Upper lobe of right lung (tissue), 1 donor: ENCODE results near the gene LGALSL. TPM values are rescaled to one million over a fixed set of nuclear protein-coding genes. Genes with fewer than 3 reads are reported as not detected.

Source experiments
- ATAC-seq: fragments of 200-7000 bp; cut with Tn5 transposase; one replicate; pipeline ENCODE4 v1.9.1; 2020; ENCODE audit warnings: mild to moderate bottlenecking, moderate library complexity
- DNase-seq: peaks from one replicate; pipeline ENCODE4 v3.0.0-alpha.2; 2020
- H3K27ac ChIP-seq: fragments of 200-600 bp; one replicate; pipeline ENCODE4 v1.8.0; 2022
- H3K27me3 ChIP-seq: fragments of 200-600 bp; one replicate; pipeline ENCODE4 v1.8.0; 2022; ENCODE audit warnings: mild to moderate bottlenecking
- H3K36me3 ChIP-seq: fragments of 200-600 bp; one replicate; pipeline ENCODE4 v1.8.0; 2022
- H3K4me1 ChIP-seq: fragments of 200-600 bp; one replicate; pipeline ENCODE4 v1.8.0; 2022
- H3K4me3 ChIP-seq: fragments of 200-600 bp; one replicate; pipeline ENCODE4 v1.8.0; 2022; ENCODE audit warnings: mild to moderate bottlenecking
- H3K9me3 ChIP-seq: fragments of 200-600 bp; one replicate; pipeline ENCODE4 v1.8.0; 2022
- intact Hi-C: fragments of 100-400 bp; cut with DNase I; formaldehyde crosslinking; loops from one replicate; pipeline ENCODE4 v1.11.0; 2022
- total RNA-seq: library from RNA; stranded (reverse); fragmentation: NEBNext Ultra II Directional; extraction: Animal tissue kit (Norgen Biotek cat#: 25700); gene quantifications from one replicate; pipeline ENCODE4 v1.2.1, GENCODE V29; 2021
- TF ChIP-seq, protein P1 (sequence below): fragments of 200-600 bp; IDR thresholded peaks from one replicate; pipeline ENCODE4 v1.8.0; 2022; ENCODE audit warnings: antibody characterized with exemption
- donor health status: DM: no; HTN: yes; CAD: no; lungs with severe emphysema.

LGALSL gene
- total RNA-seq, 1 donor from 2014 or later = 43.2 TPM

DNA sequence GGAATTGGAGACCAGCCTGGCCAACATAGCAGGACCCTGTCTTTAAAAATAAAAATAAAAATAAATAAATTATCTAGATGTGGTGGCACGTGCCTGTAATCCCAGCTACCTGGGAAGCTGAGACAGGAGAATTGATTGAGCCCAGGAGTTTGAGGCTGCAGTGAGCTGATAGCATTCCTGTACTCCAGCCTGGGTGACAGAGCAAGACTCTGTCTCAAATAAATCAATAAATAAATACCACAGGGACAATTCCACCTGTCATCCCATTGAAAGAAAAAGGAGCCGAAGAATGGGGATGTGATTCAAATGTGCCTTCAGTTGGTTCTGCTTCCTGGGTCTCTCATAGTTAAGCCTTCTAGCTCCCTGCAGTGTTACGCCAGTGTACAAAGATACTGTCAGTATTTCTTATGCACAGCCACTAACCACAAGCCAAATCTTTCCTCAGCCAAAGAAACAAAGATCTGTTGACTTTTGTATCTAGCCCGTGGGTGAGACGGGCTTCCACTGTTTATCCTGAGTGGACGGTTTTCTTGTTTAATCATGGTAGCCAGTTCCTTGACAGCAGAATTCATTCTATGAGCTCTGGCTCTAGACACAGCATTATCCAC lies 12.6 kb downstream of the LGALSL start:
- Histone ChIP-seq H3K4me1 (no peaks in the 10 kb centered on the region), H3K9me3 (no peaks in the 10 kb centered on the region), H3K27me3 (no peaks in the 10 kb centered on the region), H3K36me3 (no peaks in the 10 kb centered on the region), H3K4me3 (no peak overlapping the region), H3K27ac (peak overlapping the region; percentile 55)
- TF ChIP-seq, protein P1, sequence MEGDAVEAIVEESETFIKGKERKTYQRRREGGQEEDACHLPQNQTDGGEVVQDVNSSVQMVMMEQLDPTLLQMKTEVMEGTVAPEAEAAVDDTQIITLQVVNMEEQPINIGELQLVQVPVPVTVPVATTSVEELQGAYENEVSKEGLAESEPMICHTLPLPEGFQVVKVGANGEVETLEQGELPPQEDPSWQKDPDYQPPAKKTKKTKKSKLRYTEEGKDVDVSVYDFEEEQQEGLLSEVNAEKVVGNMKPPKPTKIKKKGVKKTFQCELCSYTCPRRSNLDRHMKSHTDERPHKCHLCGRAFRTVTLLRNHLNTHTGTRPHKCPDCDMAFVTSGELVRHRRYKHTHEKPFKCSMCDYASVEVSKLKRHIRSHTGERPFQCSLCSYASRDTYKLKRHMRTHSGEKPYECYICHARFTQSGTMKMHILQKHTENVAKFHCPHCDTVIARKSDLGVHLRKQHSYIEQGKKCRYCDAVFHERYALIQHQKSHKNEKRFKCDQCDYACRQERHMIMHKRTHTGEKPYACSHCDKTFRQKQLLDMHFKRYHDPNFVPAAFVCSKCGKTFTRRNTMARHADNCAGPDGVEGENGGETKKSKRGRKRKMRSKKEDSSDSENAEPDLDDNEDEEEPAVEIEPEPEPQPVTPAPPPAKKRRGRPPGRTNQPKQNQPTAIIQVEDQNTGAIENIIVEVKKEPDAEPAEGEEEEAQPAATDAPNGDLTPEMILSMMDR = no peak
- intact Hi-C loops = no loop called here
- ATAC-seq (peak; percentile 68), DNase-seq (no peak)

DNA sequence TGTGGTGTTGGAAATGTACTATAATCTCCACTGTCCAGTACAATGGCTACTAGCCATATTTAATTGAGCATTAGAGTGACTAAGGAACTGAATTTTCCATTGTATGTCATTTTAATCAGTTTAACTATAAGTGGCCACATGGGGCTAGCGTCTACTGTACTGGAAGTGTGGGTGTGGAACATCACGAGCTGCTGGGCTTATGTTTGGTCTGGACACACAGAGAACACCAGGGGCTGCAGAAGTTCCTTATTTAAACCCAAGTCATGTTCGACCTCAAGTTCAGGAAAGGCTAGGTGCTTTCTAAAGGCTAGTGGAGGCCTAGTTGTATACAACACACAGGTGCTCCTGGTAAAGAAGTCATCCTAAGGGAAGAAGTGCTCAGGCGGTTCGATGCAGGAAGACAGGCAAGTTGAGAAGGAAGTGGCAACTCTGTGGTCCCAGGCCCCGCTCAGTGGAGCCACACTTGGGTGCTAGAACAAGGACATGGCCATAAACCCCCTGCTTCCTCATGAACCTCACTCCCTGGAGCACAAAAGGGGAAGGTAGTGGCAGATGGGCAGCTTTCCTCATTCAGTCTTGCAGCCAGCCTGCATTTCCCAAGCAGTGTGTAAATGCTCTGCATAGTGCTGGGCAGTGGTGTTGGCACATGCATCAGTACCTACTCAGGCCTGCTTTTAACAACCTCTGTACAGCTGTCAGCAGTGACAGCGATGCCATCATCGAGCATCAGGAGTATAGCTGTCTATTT lies 13.3 kb downstream of the LGALSL start:
- intact Hi-C loops = no loop called here
- Histone ChIP-seq H3K27ac (peak overlapping the region; percentile 55), H3K9me3 (no peaks in the 10 kb centered on the region), H3K4me3 (no peak overlapping the region), H3K4me1 (no peaks in the 10 kb centered on the region), H3K36me3 (no peaks in the 10 kb centered on the region), H3K27me3 (no peaks in the 10 kb centered on the region)
- ATAC-seq (peak; percentile 90), DNase-seq (peak; percentile 70)
- TF ChIP-seq, protein P1 = no peak

DNA sequence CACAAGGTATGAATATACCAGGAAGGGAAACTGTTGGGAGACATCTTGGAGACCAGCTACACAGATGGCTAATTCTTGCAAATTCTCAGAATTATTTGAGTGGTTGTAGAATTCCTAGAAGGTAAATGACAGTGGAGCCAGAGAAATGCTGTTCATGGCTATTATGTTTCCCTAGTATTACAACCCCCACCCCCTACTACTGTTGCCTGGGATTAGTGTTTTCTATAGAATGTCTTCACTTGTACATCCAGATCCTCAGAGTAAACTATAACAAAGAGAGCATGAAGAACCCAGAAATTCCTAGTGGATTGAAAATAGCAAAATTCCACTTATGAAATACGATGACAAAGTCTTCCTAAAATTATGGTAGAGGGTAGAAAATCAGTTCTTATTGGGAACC lies 15.3 kb downstream of the LGALSL start:
- no peak for ATAC-seq
- TF ChIP-seq, protein P1 = no peak

DNA sequence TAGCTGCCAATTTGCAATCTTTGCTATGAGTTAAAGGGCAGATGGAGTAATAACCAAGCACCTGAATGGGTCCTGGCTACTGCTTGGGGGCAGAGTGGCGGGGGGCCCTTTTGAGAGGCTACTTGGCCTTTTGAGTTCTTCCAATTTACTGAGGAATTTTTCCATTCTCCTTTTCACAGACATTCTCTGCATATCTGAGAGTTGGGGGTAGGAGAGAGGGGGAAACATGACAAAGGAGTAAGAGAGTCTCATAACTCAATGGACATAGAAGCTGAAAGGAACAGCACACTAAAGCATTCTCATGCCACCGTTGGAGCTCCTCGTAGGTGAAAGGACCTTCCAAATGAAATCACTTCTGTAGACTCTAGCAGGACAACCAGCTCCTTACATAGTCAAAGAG lies 16.1 kb downstream of the LGALSL start:
- H3K36me3 ChIP-seq = no peaks in the 10 kb centered on the region
- no peak overlapping the region for H3K4me3 ChIP-seq
- no peak overlapping the region for H3K27ac ChIP-seq
- intact Hi-C loops = no loop called here
- H3K9me3 ChIP-seq = no peaks in the 10 kb centered on the region
- ATAC-seq (no peak), DNase-seq (no peak)
- H3K27me3 ChIP-seq = no peaks in the 10 kb centered on the region
- TF ChIP-seq, protein P1 = no peak
- no peaks in the 10 kb centered on the region for H3K4me1 ChIP-seq

More for the DNA sequence above, 15.3 kb downstream of the LGALSL start:
- no peak overlapping the region for H3K27ac ChIP-seq
- intact Hi-C loops = no loop called here
- H3K9me3 ChIP-seq = no peaks in the 10 kb centered on the region
- H3K4me1 ChIP-seq = no peaks in the 10 kb centered on the region
- H3K36me3 ChIP-seq = no peaks in the 10 kb centered on the region
- H3K4me3 ChIP-seq = no peak overlapping the region
- no peaks in the 10 kb centered on the region for H3K27me3 ChIP-seq
- no peak for DNase-seq

DNA sequence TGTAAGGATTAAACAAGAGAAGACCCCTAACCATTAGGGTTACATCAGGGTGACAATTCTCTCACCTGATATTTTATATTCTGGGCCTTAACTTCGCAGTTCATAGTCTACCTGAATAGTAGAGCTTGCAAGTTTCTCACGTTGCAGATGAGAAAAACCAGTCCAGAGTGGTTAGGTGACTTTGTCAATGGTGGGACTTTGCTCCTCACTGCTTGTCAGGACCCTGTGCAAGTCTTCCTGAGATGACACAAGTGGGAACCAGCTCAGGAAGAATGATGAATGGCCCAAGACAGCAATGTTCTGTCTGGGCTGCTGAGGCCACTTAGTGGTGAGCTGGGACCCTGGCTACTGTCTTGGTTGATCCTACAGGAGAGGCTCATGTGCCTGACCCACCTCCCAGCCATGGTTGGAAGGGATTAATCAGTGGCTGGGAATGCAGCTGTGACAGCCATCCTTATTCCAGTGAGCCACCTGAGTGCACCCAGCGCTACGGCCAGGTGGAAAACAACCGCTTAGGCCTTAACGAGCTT lies 16.9 kb downstream of the LGALSL start:
- DNase-seq = no peak
- Histone ChIP-seq H3K27ac (no peak overlapping the region), H3K36me3 (no peaks in the 10 kb centered on the region), H3K4me1 (no peaks in the 10 kb centered on the region), H3K27me3 (no peaks in the 10 kb centered on the region), H3K4me3 (no peak overlapping the region), H3K9me3 (no peaks in the 10 kb centered on the region)
- TF ChIP-seq, protein P1 = no peak
- intact Hi-C loops = no loop called here
- ATAC-seq = no peak
